ENCODE measurements around the gene CPSF4.

GRCh38 chr7:99489235-99489634 lies 50.5 kb downstream of the CPSF4 start:
- TF ChIP-seq POLR2AphosphoS5 (IDR thresholded peaks at IDR 0.05) (no peak), CTCF (IDR thresholded peaks at IDR 0.05) (no peak)
